HL-60 (cell line): ENCODE data around the gene JADE2.

Source experiments
- DNase-seq, 2 experiments: peaks; one replicate each; pipeline ENCODE4 v3.0.0-alpha.2; 2010 to 2020; ENCODE audit warnings: low read depth in 1 of 2, low spot score in 1 of 2
- H3K27ac ChIP-seq: fragments of 250-450 bp; sonication (Bioruptor Pico); replicated peaks from 2 replicates; pipeline ENCODE4 v1.5.1; 2020; ENCODE audit warnings: mild to moderate bottlenecking, moderate library complexity
- H3K27me3 ChIP-seq: fragments of 250-450 bp; sonication (Bioruptor Pico); 2 replicates; pipeline ENCODE4 v1.5.1; 2021; ENCODE audit warnings: mild to moderate bottlenecking, moderate library complexity; ENCODE audit not compliant: insufficient read depth, poor library complexity, severe bottlenecking
- H3K4me3 ChIP-seq: replicated peaks from 2 replicates; pipeline ENCODE4 v1.5.1; 2011; ENCODE audit warnings: mild to moderate bottlenecking, control low read depth, low read length; ENCODE audit not compliant: insufficient read depth
- GABPA ChIP-seq: IDR thresholded peaks from 2 replicates; pipeline ENCODE4 v1.6.1; 2012; ENCODE audit warnings: low read depth
- POLR2AphosphoS5 ChIP-seq: IDR thresholded peaks from 2 replicates; pipeline ENCODE4 v1.6.1; 2012; ENCODE audit warnings: low read depth
- SPI1 ChIP-seq: IDR thresholded peaks from 2 replicates; pipeline ENCODE4 v1.6.1; 2012; ENCODE audit warnings: low read depth, mild to moderate bottlenecking, borderline replicate concordance
- TF ChIP-seq, protein P1 (sequence below): IDR thresholded peaks from one replicate; pipeline ENCODE4 v1.5.1; 2011; ENCODE audit warnings: low read length, control low read depth, inconsistent platforms; ENCODE audit not compliant: insufficient read depth
- TF ChIP-seq, protein P2 (sequence below): IDR thresholded peaks from 2 replicates; pipeline ENCODE4 v1.6.1; 2012; ENCODE audit warnings: low read depth; ENCODE audit not compliant: insufficient replicate concordance

The JADE2 gene

DNA sequence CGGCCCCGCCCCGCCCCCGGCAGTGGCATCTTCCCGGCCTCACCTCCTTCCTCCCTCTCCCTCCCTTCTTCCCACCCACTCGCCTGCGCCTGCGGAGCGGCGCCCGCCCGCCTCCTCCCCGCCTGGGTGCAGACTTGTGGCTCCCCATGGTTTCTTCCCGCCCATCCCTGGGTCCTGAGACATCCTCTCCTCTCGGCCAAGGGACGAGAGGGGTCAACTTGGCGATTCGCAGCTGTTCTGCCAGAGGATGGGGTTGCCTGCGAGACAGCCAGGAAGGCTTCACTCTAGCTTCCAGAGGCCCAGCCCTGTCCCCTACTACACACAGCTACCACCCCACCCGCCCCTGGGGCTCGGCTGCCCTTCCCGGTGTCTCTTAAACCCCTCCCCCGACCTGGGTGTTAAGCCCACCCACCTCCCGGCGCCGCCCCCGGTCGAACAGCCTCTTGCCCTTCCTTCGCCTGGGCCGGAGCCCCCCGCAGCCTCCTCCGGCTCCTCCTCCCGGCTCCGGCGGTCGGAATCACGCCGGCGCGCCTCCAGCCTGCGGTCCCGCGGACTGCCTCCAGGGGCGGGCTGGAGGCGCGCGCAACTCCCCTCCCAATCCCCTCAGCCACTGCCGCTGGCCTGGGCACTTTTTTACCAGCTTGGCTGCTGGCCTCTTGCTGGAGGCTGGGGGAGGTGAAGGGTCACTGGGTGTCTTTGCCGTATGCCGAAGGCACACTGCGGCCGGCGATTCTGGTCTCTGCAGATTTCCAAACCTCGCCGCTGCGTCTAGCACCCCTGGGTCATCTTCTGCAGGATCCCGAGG lies 1.9 kb downstream of the JADE2 start:
- peak in 1 of 2 experiments; percentile 57 for DNase-seq
- TF ChIP-seq, protein P1, sequence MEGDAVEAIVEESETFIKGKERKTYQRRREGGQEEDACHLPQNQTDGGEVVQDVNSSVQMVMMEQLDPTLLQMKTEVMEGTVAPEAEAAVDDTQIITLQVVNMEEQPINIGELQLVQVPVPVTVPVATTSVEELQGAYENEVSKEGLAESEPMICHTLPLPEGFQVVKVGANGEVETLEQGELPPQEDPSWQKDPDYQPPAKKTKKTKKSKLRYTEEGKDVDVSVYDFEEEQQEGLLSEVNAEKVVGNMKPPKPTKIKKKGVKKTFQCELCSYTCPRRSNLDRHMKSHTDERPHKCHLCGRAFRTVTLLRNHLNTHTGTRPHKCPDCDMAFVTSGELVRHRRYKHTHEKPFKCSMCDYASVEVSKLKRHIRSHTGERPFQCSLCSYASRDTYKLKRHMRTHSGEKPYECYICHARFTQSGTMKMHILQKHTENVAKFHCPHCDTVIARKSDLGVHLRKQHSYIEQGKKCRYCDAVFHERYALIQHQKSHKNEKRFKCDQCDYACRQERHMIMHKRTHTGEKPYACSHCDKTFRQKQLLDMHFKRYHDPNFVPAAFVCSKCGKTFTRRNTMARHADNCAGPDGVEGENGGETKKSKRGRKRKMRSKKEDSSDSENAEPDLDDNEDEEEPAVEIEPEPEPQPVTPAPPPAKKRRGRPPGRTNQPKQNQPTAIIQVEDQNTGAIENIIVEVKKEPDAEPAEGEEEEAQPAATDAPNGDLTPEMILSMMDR: no peak
- TF ChIP-seq POLR2AphosphoS5: no peak
- TF ChIP-seq, protein P2, sequence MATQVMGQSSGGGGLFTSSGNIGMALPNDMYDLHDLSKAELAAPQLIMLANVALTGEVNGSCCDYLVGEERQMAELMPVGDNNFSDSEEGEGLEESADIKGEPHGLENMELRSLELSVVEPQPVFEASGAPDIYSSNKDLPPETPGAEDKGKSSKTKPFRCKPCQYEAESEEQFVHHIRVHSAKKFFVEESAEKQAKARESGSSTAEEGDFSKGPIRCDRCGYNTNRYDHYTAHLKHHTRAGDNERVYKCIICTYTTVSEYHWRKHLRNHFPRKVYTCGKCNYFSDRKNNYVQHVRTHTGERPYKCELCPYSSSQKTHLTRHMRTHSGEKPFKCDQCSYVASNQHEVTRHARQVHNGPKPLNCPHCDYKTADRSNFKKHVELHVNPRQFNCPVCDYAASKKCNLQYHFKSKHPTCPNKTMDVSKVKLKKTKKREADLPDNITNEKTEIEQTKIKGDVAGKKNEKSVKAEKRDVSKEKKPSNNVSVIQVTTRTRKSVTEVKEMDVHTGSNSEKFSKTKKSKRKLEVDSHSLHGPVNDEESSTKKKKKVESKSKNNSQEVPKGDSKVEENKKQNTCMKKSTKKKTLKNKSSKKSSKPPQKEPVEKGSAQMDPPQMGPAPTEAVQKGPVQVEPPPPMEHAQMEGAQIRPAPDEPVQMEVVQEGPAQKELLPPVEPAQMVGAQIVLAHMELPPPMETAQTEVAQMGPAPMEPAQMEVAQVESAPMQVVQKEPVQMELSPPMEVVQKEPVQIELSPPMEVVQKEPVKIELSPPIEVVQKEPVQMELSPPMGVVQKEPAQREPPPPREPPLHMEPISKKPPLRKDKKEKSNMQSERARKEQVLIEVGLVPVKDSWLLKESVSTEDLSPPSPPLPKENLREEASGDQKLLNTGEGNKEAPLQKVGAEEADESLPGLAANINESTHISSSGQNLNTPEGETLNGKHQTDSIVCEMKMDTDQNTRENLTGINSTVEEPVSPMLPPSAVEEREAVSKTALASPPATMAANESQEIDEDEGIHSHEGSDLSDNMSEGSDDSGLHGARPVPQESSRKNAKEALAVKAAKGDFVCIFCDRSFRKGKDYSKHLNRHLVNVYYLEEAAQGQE: no peak
- TF ChIP-seq SPI1: no peak
- no peak for TF ChIP-seq GABPA
- H3K27ac ChIP-seq: peak overlapping the region; percentile 97
- H3K27me3 ChIP-seq: no peaks in the 10 kb centered on the region
- peak overlapping the region; percentile 69 for H3K4me3 ChIP-seq

DNA sequence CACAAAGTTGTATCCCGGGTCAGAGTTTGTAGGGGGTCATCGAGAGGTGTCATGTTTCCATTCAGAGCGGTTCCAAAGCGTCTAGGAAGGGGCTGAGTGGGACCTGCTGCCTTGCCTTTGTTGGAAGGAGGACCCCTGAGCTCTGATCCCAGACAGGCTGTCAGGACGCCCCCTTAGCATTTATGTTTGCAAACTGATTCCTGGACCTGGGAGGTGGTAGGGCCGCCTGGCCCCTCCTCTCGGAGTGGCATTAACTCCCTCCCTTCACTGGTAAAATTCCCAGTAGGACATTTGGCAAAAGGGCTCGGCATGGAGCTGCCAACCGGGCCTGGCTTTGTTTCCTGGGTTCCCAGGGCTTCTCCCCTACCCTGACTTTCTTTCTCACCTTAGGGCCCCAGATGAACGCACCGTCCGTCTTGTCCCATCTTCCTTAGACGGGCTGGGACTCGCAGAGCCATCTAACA lies 2.5 kb downstream of the JADE2 start:
- Histone ChIP-seq H3K27ac (no peak overlapping the region), H3K4me3 (peak overlapping the region; percentile 69), H3K27me3 (no peaks in the 10 kb centered on the region)
- no peak for DNase-seq
- no peak for TF ChIP-seq POLR2AphosphoS5
- TF ChIP-seq, protein P2: no peak
- TF ChIP-seq, protein P1: no peak
- no peak for TF ChIP-seq GABPA
- no peak for TF ChIP-seq SPI1

DNA sequence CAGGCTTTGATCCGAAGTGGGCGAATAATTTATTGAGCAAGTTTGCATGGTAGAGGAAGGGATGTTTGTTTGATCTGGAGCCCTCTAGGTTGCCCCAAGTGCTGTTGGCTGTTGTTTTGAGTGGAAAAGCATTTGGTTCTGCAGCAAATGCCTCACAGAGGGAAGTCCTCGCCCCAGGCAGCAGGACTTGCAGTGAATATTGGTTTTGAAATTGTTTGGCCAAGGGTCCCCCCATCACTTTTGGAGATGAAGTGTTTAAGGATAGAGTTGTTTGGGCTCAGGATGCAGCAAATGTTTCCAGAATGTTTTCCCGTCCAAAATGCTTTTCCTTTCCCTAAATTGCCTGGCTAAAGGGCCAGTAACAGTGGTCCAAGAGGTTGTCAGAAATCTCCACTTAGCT lies 3.1 kb downstream of the JADE2 start:
- no peak for DNase-seq
- no peaks in the 10 kb centered on the region for H3K27me3 ChIP-seq
- no peak overlapping the region for H3K27ac ChIP-seq
- TF ChIP-seq, protein P1: no peak
- TF ChIP-seq SPI1 (no peak), GABPA (no peak), POLR2AphosphoS5 (no peak)
- TF ChIP-seq, protein P2: no peak
- H3K4me3 ChIP-seq: no peak overlapping the region
